NCI-H128 (cell line): ENCODE measurements around the gene DOK7.
A peak's percentile ranks its signal among the peaks of the same experiment; 100 is the strongest.

ENCODE experiments used
- DNase-seq: peaks from one replicate; lab custom pipeline; 2025; ENCODE audit not compliant: unreplicated experiment; lab: John Stamatoyannopoulos, UW

DOK7 gene

GRCh38 chr4:3427706-3428446 lies 35.2 kb upstream of the DOK7 start:
- no peak for DNase-seq

- no peak for DNase-seq
These were observed 33.5 kb upstream of the DOK7 start for GRCh38 chr4:3429651-3430050.

- DNase-seq, result no peak
These were observed 32.6 kb upstream of the DOK7 start for GRCh38 chr4:3430524-3430923.

GRCh38 chr4:3431446-3431993 lies 31.6 kb upstream of the DOK7 start:
- no peak for DNase-seq

- DNase-seq, result no peak
These were observed 30.7 kb upstream of the DOK7 start for GRCh38 chr4:3432381-3432790.

GRCh38 chr4:3433138-3433869 lies 29.8 kb upstream of the DOK7 start:
- no peak for DNase-seq

GRCh38 chr4:3434881-3435685 lies 28.0 kb upstream of the DOK7 start:
- DNase-seq, result no peak

- no peak for DNase-seq
These were observed 27.5 kb upstream of the DOK7 start for GRCh38 chr4:3435686-3435956.

GRCh38 chr4:3436048-3436797 lies 26.9 kb upstream of the DOK7 start:
- DNase-seq, result no peak

- DNase-seq, result peak; percentile 1
These were observed 26.1 kb upstream of the DOK7 start for GRCh38 chr4:3436798-3437581.

GRCh38 chr4:3437582-3437936 lies 25.5 kb upstream of the DOK7 start:
- no peak for DNase-seq

- DNase-seq, result no peak
These were observed 24.9 kb upstream of the DOK7 start for GRCh38 chr4:3437998-3438846.

- no peak for DNase-seq
These were observed 24.3 kb upstream of the DOK7 start for GRCh38 chr4:3438847-3439180.

- no peak for DNase-seq
These were observed 23.7 kb upstream of the DOK7 start for GRCh38 chr4:3439391-3439790.

GRCh38 chr4:3440011-3440410 lies 23.1 kb upstream of the DOK7 start:
- no peak for DNase-seq

- no peak for DNase-seq
These were observed 22.1 kb upstream of the DOK7 start for GRCh38 chr4:3440979-3441500.

GRCh38 chr4:3441501-3442459 lies 21.3 kb upstream of the DOK7 start, which contains the start of gene HGFAC:
TSS of gene HGFAC (plus strand) at chr4:3441968. CDS start at chr4:3442002, 34 bp downstream.
- no peak for DNase-seq

- DNase-seq, result no peak
These were observed 20.6 kb upstream of the DOK7 start for GRCh38 chr4:3442460-3442958.
